Right ventricle myocardium inferior (tissue), 1 donor: ENCODE results near the gene LRRC49. TPM values are rescaled to one million over a fixed set of nuclear protein-coding genes. Genes with fewer than 3 reads are reported as not detected.

Experiments
- ATAC-seq: fragments of 200-7000 bp; cut with Tn5 transposase; one replicate; pipeline ENCODE4 v1.9.1; 2020; ENCODE audit warnings: mild to moderate bottlenecking, moderate library complexity
- DNase-seq: peaks from one replicate; pipeline ENCODE4 v3.0.0; 2021; ENCODE audit errors: missing footprints
- intact Hi-C: fragments of 100-400 bp; cut with DNase I; formaldehyde crosslinking; loops from one replicate; pipeline ENCODE4 v1.11.0; 2022
- total RNA-seq: library from RNA; stranded (reverse); fragmentation: NEBNext Ultra II Directional; extraction: Animal tissue kit (Norgen Biotek cat#: 25700); gene quantifications from one replicate; pipeline ENCODE4 v1.2.1, GENCODE V29; 2021
- donor health status: DM: no; HTN: yes; CAD: no; lungs with severe emphysema.

LRRC49 gene
- total RNA-seq, 1 donor from 2014 or later: 70.9 TPM

- no peak for ATAC-seq
- intact Hi-C loops: no loop called here
- DNase-seq: no peak
Measured at GRCh38 chr15:71096676-71097075, 204.1 kb downstream of the LRRC49 start.

- DNase-seq: no peak
- intact Hi-C loops: no loop called here
- no peak for ATAC-seq
Measured at GRCh38 chr15:71097890-71098289, 205.3 kb downstream of the LRRC49 start.

- ATAC-seq (no peak), DNase-seq (no peak)
- intact Hi-C loops: no loop called here
Measured at GRCh38 chr15:71098920-71099319, 206.3 kb downstream of the LRRC49 start.

Other genes starting within 250 kb of the LRRC49 start
- 25.8 TPM for gene UACA, start 129.3 kb upstream of the LRRC49 start, total RNA-seq
- gene LARP6, start 38.7 kb upstream of the LRRC49 start, total RNA-seq: 55.7 TPM
- gene THAP10, start 393 bp upstream of the LRRC49 start, total RNA-seq: 3.7 TPM
- 73.1 TPM for gene THSD4, start 222.6 kb downstream of the LRRC49 start, total RNA-seq